Measurements from ENCODE around the gene TMEM51. TPM values are rescaled to one million over a fixed set of nuclear protein-coding genes. Genes with fewer than 3 reads are reported as not detected.

The TMEM51 gene
- total RNA-seq, 1 donor from 2014 or later = 1.6 TPM

GRCh38 chr1:15236321-15236721 lies 82.8 kb downstream of the TMEM51 start:
- DNase-seq (ENCODE audit: low spot score in 2 of 2) (no peak), FAIRE-seq (no peak)

- DNase-seq (ENCODE audit: low spot score in 2 of 2) = no peak
- no peak for FAIRE-seq
Measured at GRCh38 chr1:15236746-15237145, 83.2 kb downstream of the TMEM51 start.

DNA sequence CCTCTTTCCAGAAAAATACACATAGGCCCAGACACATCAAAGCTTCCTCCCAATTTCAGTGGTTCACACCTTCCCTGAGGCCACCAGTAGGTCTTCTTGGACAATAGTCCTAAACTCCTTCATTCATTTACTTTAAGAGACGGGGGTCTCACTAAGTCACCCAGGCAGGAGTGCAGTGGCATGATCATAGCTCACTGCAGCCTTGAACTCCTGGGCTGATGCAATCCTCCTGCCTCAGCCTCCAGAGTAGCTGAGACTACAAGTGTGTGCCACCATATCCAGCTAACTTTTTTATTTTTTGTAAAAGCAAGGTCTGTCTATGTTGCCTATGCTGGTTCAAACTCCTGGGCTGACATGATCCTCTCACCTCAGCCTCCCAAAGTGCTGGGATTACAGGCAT lies 85.2 kb downstream of the TMEM51 start:
- FAIRE-seq (no peak), DNase-seq (ENCODE audit: low spot score in 2 of 2) (no peak)

- DNase-seq (ENCODE audit: low spot score in 2 of 2) (no peak), FAIRE-seq (no peak)
Measured at GRCh38 chr1:15242766-15243165, 89.2 kb downstream of the TMEM51 start.

GRCh38 chr1:15243275-15244043 lies 89.9 kb downstream of the TMEM51 start:
- FAIRE-seq (no peak), DNase-seq (ENCODE audit: low spot score in 2 of 2) (no peak)

DNA sequence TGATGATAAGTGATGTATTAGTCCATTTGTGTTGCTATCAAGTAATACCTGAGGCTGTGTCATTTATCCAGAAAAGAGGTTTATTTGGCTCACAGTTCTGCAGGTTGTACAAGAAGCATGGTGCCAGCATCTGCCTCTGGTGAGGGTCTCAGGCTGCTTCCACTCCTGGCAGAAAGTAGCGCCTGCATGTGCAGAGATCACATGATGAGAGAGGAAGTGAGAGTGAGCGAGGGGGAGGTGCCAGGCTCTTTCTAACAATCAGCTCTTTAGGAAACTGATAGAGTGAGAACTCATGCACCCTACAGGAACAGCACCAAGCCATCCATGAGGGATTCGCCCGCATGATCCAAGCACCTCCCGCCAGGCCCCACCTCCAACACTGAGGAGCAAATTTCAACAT lies 91.3 kb downstream of the TMEM51 start:
- no peak for FAIRE-seq
- DNase-seq (ENCODE audit: low spot score in 2 of 2) = no peak

DNA sequence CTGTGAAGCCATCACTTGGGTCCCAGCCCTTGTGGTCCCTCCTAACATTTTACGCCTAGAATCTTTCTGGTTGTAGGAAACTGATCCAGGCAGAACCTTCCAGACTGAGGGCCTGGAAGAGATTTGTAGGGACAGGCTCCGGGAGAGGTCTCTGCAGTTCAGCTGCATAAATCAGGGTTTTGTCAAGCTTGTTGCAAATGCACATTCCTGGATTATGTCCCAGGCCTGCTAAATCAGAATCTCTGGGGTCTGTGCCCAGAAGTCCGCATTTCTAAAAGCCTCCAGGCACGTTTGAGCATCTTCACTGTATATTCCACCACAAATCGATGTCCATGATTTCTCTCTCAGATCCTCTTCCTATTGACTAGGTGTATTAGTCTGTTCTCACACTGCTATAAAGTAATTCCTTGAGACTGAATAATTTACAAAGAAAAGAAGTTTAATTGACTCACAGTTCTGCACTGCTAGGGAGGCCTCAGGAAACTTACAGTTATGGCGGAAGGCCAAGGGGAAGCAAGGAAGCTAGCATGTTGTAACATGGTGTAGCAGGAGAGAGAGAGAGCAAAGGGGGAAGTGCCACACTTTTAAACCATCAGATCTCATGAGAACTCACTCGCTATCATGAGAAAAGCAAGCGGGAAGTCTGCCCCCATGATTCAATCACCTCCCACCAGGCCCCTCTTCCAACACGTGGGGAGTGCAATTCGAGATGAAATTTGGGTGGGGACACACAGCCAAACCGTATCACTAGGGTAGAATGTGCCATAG lies 92.2 kb downstream of the TMEM51 start:
- no peak for DNase-seq (ENCODE audit: low spot score in 2 of 2)

GRCh38 chr1:15246960-15247614 lies 93.5 kb downstream of the TMEM51 start, which contains the start of gene FHAD1:
TSS of gene FHAD1 (plus strand) at chr1:15247223. CDS start at chr1:15251785, 4,562 bp downstream.
- DNase-seq (ENCODE audit: low spot score in 2 of 2) (peak; percentile 48 to 79), FAIRE-seq (no peak)

More for the DNA sequence above, 92.2 kb downstream of the TMEM51 start:
- FAIRE-seq = no peak

GRCh38 chr1:15248216-15248615 lies 94.7 kb downstream of the TMEM51 start:
- FAIRE-seq = no peak
- no peak for DNase-seq (ENCODE audit: low spot score in 2 of 2)

GRCh38 chr1:15249081-15249480 lies 95.5 kb downstream of the TMEM51 start:
- FAIRE-seq (no peak), DNase-seq (ENCODE audit: low spot score in 2 of 2) (no peak)

DNA sequence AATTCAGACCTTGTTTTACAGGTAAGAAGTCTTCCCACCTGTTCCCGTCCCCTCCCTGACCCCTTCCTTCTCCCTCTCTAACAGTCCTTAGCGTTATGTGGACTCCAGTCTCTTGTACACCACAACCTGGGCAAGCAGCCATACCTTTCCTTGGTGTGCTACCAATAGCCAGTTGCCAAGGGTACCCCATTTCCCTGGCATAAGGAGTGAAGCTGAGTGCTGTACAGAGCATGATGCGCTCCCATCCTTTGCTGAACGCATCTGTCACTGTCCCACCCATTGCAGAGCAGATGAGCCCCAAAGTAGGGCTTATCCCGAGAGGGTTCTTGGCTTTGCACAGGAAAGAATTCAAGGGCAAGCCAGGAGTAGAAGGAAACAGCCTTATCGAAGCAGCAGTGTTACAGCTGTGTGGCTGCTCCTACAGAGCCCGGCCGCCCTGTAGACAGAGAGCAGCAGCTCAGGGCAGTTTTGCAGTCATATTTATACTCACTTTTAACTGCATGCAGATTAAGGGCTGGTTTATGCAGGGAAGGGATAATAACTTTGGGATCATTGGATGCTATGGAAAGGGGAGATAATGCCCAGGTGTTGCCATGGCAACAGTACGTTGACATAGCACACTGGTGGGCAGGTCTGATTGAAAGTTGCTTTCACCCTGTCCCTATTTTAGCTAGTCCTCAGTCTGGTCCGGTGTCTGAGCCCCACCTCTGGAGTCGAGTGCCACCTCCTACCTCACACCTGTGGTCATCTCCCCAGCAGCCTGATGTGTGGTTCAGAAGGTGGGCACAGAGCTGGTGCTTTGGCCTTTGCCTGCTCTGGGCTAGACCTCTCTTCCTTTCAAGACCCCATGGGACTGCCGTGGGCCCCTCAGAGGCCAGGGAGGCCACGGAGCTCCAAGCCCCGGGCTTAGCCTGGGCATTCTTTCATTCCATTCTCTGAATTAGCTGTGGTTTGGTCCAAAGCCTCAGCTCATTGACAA lies 98.6 kb downstream of the TMEM51 start:
- FAIRE-seq = no peak

GRCh38 chr1:15254559-15254958 lies 101.0 kb downstream of the TMEM51 start:
- DNase-seq (ENCODE audit: low spot score in 2 of 2) = no peak

More for the DNA sequence above, 98.6 kb downstream of the TMEM51 start:
- no peak for DNase-seq (ENCODE audit: low spot score in 2 of 2)

GRCh38 chr1:15255582-15256149 lies 102.1 kb downstream of the TMEM51 start:
- no peak for DNase-seq (ENCODE audit: low spot score in 2 of 2)
- FAIRE-seq = no peak

More at GRCh38 chr1:15254559-15254958, 101.0 kb downstream of the TMEM51 start:
- FAIRE-seq = no peak

- no peak for DNase-seq (ENCODE audit: low spot score in 2 of 2)
- FAIRE-seq = no peak
Measured at GRCh38 chr1:15256584-15256983, 103.0 kb downstream of the TMEM51 start.

- FAIRE-seq (no peak), DNase-seq (ENCODE audit: low spot score in 2 of 2) (no peak)
Measured at GRCh38 chr1:15257309-15257708, 103.8 kb downstream of the TMEM51 start.

DNA sequence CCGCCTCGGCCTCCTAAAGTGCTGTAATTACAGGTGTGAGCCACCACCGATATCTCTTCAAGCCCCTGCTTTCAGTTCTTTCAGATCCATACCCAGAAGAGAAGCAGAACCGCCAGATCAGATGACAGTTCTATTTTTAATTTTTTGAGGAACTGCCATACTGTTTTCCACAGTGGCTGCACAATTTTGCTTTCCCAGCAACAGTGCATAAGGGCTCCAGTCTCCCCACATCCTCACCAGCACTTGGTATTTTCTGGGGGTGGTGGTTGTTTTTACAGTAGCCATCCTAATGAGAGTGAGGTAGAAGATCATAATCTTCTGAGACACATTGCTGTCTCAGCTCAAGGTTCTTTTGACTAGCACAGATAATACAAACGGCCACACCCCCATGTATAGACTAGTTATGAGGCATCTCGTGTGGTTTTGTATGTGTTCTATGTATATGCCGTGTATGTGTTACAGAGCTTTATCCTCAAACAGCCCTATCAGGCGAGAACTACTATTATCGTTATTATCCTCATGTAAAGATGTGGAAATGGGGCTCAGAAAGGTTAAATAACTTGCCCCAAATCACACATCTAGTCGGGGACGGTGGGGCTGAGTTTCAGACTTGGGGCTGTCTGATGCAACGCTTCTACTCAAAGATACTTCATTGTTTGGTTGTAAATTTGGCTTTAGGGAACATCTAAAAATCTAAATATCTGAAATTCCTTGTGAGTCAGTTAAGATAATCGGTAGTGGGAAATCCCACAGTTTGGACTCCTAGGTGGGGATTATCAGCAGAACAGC lies 105.5 kb downstream of the TMEM51 start:
- FAIRE-seq = no peak

GRCh38 chr1:15259622-15260007 lies 106.1 kb downstream of the TMEM51 start:
- FAIRE-seq (no peak), DNase-seq (ENCODE audit: low spot score in 2 of 2) (no peak)

More for the DNA sequence above, 105.5 kb downstream of the TMEM51 start:
- no peak for DNase-seq (ENCODE audit: low spot score in 2 of 2)

DNA sequence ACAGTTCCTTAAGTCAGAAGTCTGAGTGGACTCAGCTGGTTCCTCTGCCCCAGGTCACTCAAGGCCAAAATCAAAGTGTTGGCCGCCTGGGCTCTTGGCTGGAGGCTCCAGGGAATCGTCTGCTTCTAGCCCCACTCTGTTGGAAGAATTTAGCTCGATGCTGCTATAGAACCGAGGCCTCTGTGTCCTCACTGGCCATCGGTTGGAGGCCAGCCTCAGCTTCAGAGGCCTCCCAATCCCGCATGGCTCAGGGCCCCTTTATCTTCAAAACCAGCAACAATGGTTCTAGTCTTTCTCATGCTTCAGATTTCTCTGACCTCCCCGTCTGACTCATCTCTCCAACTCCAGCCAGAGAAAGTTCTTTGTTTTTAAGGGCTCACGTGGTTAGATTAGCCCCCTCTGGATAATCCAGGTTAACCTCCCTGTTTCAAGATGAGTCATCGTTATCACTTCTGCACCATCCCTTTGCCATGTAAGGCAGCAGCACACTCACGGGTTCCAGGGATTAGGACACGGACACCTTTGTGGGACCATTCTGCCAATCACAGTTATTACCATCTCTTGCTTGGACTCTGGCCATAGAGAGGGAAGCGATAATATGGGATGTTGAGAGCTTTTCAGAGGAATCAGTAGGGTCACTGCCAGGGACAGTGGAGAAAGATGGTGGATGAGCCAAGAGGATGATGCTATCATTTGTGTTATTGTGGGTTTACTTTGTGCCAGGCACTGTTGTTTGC lies 107.0 kb downstream of the TMEM51 start:
- DNase-seq (ENCODE audit: low spot score in 2 of 2) = no peak
- FAIRE-seq = no peak
